HepG2 (cell line): ENCODE results near the gene PRDX2. TPM values are rescaled to one million over a fixed set of nuclear protein-coding genes. Genes with fewer than 3 reads are reported as not detected.

Experiments used
- ATAC-seq: fragments of 200-7000 bp; cut with Tn5 transposase; 3 replicates; pipeline ENCODE4 v1.9.1; 2020; ENCODE audit warnings: mild to moderate bottlenecking, moderate library complexity
- BruUV-seq: library from RNA; stranded (reverse); fragments of 400-500 nt; replicated peaks from 2 replicates; lab custom pipeline; 2021; lab: Mats Ljungman, UMichigan
- CTCF ChIA-PET: fragments of 300-600 bp; formaldehyde crosslinking; extraction: SDS; loops from one replicate; lab custom pipeline; 2021; ENCODE audit warnings: low total read pairs, inconsistent platforms, low intra/inter-chr PET ratio; lab: Yijun Ruan, JAX
- POLR2A ChIA-PET: fragments of 350-600 bp; sonication (Branson Sonifier 250); formaldehyde crosslinking; loops from one replicate; lab custom pipeline; 2020; ENCODE audit warnings: antibody characterized with exemption, inconsistent platforms; lab: Yijun Ruan, JAX
- DNase-seq: peaks from one replicate; pipeline ENCODE4 v3.0.0-alpha.2; 2015; ENCODE audit warnings: low spot score
- FAIRE-seq: peaks from 3 replicates; lab custom pipeline; 2011; peaks lifted over from hg19 to GRCh38; lab: Jason Lieb, UNC
- H2AFZ ChIP-seq: one replicate; pipeline ENCODE4 v1.6.1; 2011; ENCODE audit warnings: low read length, inconsistent platforms
- H3K27ac ChIP-seq: fragments of 300-600 bp; 3 replicates; pipeline ENCODE4 v1.8.0; 2011; ENCODE audit warnings: mixed run types, mild to moderate bottlenecking, mixed read lengths, low read length, inconsistent platforms; ENCODE audit not compliant: insufficient read depth; ENCODE audit errors: extremely low read length
- H3K27me3 ChIP-seq, 2 experiments: fragments of 200-600 bp in 1 of 2; 2 replicates in 1 of 2; 3 replicates in 1 of 2; pipeline versions ENCODE4 v1.6.0 to v1.8.0; 2011; ENCODE audit warnings: low read length in 2 of 2, mild to moderate bottlenecking in 2 of 2, moderate library complexity in 2 of 2, inconsistent platforms in 1 of 2; ENCODE audit not compliant: insufficient read depth in 2 of 2, control insufficient read depth in 1 of 2
- H3K36me3 ChIP-seq, 2 experiments: fragments of 200-600 bp in 1 of 2; replicated peaks in 1 of 2; 2 replicates in 1 of 2; 3 replicates in 1 of 2; pipeline versions ENCODE4 v1.5.1 to v1.8.0; 2011; ENCODE audit warnings: low read length in 2 of 2, inconsistent platforms in 1 of 2; ENCODE audit not compliant: insufficient read depth in 2 of 2, control insufficient read depth in 1 of 2
- H3K4me1 ChIP-seq: 2 replicates; pipeline ENCODE4 v1.5.1; 2012; ENCODE audit warnings: low read length, inconsistent platforms; ENCODE audit not compliant: insufficient read depth
- H3K4me2 ChIP-seq: 2 replicates; pipeline ENCODE4 v1.6.0; 2011; ENCODE audit warnings: low read depth, low read length, inconsistent platforms
- H3K4me3 ChIP-seq, 3 experiments: fragments of 200-600 bp in 1 of 3; sonication (generic), shearing (Covaris generic) in 1 of 3; replicated peaks in 1 of 3; 2 replicates each; pipeline ENCODE4 v1.5.1; 2011 to 2016; ENCODE audit warnings: low read length in 3 of 3, inconsistent platforms in 2 of 3, low read depth in 2 of 3, mild to moderate bottlenecking in 2 of 3, control low read depth in 1 of 3, mixed read lengths in 1 of 3; ENCODE audit not compliant: insufficient read depth in 1 of 3
- H3K79me2 ChIP-seq: one replicate; pipeline ENCODE4 v1.6.1; 2011; ENCODE audit warnings: low read length, inconsistent platforms; ENCODE audit not compliant: insufficient read depth
- H3K9ac ChIP-seq: 2 replicates; pipeline ENCODE4 v1.6.0; 2011; ENCODE audit warnings: mild to moderate bottlenecking, low read depth, low read length, inconsistent platforms; ENCODE audit not compliant: insufficient read depth
- H3K9me3 ChIP-seq: 2 replicates; pipeline ENCODE4 v1.5.1; 2012; ENCODE audit warnings: mild to moderate bottlenecking, low read length
- H4K20me1 ChIP-seq: 2 replicates; pipeline ENCODE4 v1.6.0; 2011; ENCODE audit warnings: inconsistent platforms, mild to moderate bottlenecking, low read length, moderate library complexity; ENCODE audit not compliant: insufficient read depth
- FLYWCH1 ChIP-seq: sonication (generic); formaldehyde crosslinking; IDR thresholded peaks from 2 replicates; pipeline ENCODE4 v1.8.1; 2023; ENCODE audit warnings: mild to moderate bottlenecking, missing genetic modification reagents
- KAT8 ChIP-seq: IDR thresholded peaks from 2 replicates; pipeline ENCODE4 v1.6.1; 2016; ENCODE audit warnings: missing genetic modification reagents, missing compliant biosample characterization
- MED13 ChIP-seq: sonication (generic); formaldehyde crosslinking; IDR thresholded peaks from 2 replicates; pipeline ENCODE4 v1.5.0; 2020; ENCODE audit warnings: missing genetic modification reagents
- MIER3 ChIP-seq: IDR thresholded peaks from 2 replicates; pipeline ENCODE4 v1.6.1; 2016; ENCODE audit warnings: missing compliant biosample characterization, borderline replicate concordance
- MXI1 ChIP-seq: IDR thresholded peaks from 3 replicates; pipeline ENCODE4 v1.6.1; 2012; ENCODE audit warnings: low read depth, low read length, inconsistent platforms, borderline replicate concordance
- SAFB2 ChIP-seq: sonication (generic); formaldehyde crosslinking; IDR thresholded peaks from 2 replicates; pipeline ENCODE4 v1.5.1; 2020; ENCODE audit warnings: missing genetic modification reagents, low read depth, mild to moderate bottlenecking, borderline replicate concordance
- TBX2 ChIP-seq: sonication (generic); formaldehyde crosslinking; IDR thresholded peaks from 2 replicates; pipeline ENCODE4 v1.5.0; 2020; ENCODE audit warnings: missing genetic modification reagents, mild to moderate bottlenecking, borderline replicate concordance
- ZFX ChIP-seq: sonication (generic); formaldehyde crosslinking; IDR thresholded peaks from 2 replicates; pipeline ENCODE4 v1.4.0; 2020; ENCODE audit warnings: mild to moderate bottlenecking, low read depth, missing genetic modification reagents, moderate library complexity
- ZMYM3 ChIP-seq: sonication (generic); formaldehyde crosslinking; IDR thresholded peaks from 2 replicates; pipeline ENCODE4 v1.5.1; 2020; ENCODE audit warnings: mild to moderate bottlenecking, missing genetic modification reagents
- ZNF101 ChIP-seq: sonication (generic); formaldehyde crosslinking; IDR thresholded peaks from 2 replicates; pipeline ENCODE4 v1.4.0; 2020; ENCODE audit warnings: mild to moderate bottlenecking, low read depth, missing genetic modification reagents, borderline replicate concordance
- ZNF260 ChIP-seq: sonication (generic); formaldehyde crosslinking; IDR thresholded peaks from 2 replicates; pipeline ENCODE4 v1.4.0; 2020; ENCODE audit warnings: missing genetic modification reagents, low read depth, mild to moderate bottlenecking, borderline replicate concordance
- ZNF441 ChIP-seq: sonication (generic); formaldehyde crosslinking; IDR thresholded peaks from 2 replicates; pipeline ENCODE4 v1.7.0; 2021; ENCODE audit warnings: missing genetic modification reagents, borderline replicate concordance
- ZNF703 ChIP-seq: sonication (generic); formaldehyde crosslinking; IDR thresholded peaks from 2 replicates; pipeline ENCODE4 v1.5.1; 2020; ENCODE audit warnings: missing genetic modification reagents, mild to moderate bottlenecking, moderate library complexity, borderline replicate concordance
- ZNF781 ChIP-seq: sonication (generic); formaldehyde crosslinking; IDR thresholded peaks from 2 replicates; pipeline ENCODE4 v1.5.1; 2020; ENCODE audit warnings: borderline replicate concordance, mild to moderate bottlenecking, missing genetic modification reagents; ENCODE audit errors: not compliant biosample characterization
- ZNF83 ChIP-seq: sonication (generic); formaldehyde crosslinking; IDR thresholded peaks from 2 replicates; pipeline ENCODE4 v1.4.0; 2020; ENCODE audit warnings: missing genetic modification reagents, mild to moderate bottlenecking, borderline replicate concordance
- ZSCAN31 ChIP-seq: sonication (generic); formaldehyde crosslinking; IDR thresholded peaks from 2 replicates; pipeline ENCODE4 v1.5.0; 2020; ENCODE audit warnings: low read depth, mild to moderate bottlenecking, missing genetic modification reagents
- WGBS: methylation state at CpG from one replicate; pipeline ENCODE4 v1.1.6; 2017; ENCODE audit warnings: low lambda C conversion rate; 5-methylcytosine and 5-hydroxymethylcytosine counted together
- in situ Hi-C: cut with HindIII; loops from 2 replicates; pipeline ENCODE4 v1.10.0; 2017; ENCODE audit warnings: low pct_unique_long_range_greater_than_20kb; ENCODE audit not compliant: extremely low pct_ligation_motif_present
- intact Hi-C: fragments of 100-400 bp; cut with micrococcal nuclease; formaldehyde crosslinking; loops from one replicate; pipeline ENCODE4 v1.10.0; 2022; ENCODE audit not compliant: unreplicated experiment
- polyA plus RNA-seq, 8 experiments: library from polyadenylated mRNA; depleted of rRNA in 3 of 8; stranded (reverse) in 7 of 8; unstranded in 1 of 8; fragments of >200 nt; fragmentation: Illumina TruSeq in 4 of 8; extraction: Trizol in 4 of 8; gene quantifications; 2 replicates each; pipeline versions ENCODE4 v1.2.1 to v1.2.3, GENCODE V29; 2011 to 2016; ENCODE audit warnings: low read depth in 4 of 8, missing spikeins in 1 of 8, mixed read lengths in 1 of 8; ENCODE audit not compliant: insufficient read depth in 1 of 8
- total RNA-seq, 5 experiments: library from RNA; depleted of rRNA; stranded (reverse); fragments of >200 nt; fragmentation: Illumina TruSeq; extraction: Trizol; gene quantifications; 2 replicates each; pipeline ENCODE4 v1.2.3, GENCODE V29; 2016; ENCODE audit warnings: low read depth in 1 of 5
- TF ChIP-seq, protein P1 (sequence below): sonication (generic); formaldehyde crosslinking; IDR thresholded peaks from 2 replicates; pipeline ENCODE4 v1.5.0; 2020; ENCODE audit warnings: missing genetic modification reagents

PRDX2 gene
- total and polyA plus RNA-seq, 2 of the 13 experiments (the other 11 are each of a cell fraction or from before 2014, with no cell fraction given), result 218 to 381 TPM

DNA sequence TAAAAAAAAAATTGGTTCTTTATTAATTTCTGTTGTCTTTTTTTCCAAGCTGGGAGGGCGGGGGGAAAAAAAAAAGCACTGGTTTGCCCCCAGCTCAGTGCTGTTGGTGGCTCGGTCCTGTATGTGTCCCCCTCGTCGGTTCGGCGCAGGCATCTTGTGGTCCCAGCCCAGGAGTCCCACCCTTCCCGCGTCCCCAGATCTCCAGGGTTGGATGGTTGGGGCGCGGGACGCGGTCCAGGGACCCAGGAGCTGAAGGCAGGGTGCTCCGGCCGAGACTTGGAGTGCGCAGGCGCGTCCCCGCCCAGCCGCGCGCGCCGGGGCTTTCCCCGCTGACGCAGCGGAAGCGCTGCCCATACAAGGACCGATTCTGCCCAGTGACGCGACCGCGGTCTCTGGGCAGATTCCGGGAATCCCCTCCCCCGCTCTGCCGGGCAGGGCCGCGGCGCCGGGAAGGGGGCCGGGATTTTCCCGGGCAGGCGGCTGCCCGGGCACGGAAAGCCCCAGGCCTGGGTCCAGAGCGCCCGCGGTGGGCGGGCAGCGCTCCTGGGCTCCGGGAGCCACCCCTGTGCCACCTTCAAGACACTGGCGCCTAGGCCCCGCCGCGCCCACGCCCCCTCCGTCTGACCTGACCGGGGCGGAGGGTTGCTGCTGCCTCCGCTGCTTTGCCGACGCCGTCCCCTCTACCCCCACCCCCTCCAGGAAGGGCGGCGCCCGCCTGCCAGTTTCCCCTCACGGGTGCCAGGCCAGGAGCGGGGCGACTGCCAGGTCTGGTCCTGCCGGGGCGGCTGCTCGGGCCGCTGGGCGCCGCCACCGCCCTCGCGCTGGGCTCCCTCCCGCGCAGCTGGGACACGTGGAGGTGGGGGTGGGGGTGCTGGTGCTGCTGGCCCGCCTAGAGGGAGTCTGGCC is 8.1 kb downstream of the PRDX2 start (continued):
- TF ChIP-seq ZNF781 (CRISPR knock-in tag) (no peak), ZSCAN31 (no peak), MXI1 (peak; percentile 58; the same call in 1 of the 3 replicates), MED13 (CRISPR knock-in tag) (peak; percentile 28; the same call in 1 of the 2 replicates)
- TF ChIP-seq, protein P1, sequence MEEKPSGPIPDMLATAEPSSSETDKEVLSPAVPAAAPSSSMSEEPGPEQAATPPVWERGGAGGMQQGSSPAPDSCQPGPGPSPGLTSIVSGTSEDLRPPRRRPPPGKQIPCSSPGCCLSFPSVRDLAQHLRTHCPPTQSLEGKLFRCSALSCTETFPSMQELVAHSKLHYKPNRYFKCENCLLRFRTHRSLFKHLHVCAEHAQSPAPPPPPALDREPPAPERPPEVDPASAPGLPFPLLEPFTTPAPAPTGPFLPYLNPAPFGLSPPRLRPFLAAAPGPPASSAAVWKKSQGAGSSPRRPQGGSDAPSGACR (CRISPR knock-in tag), result no peak; the same call in 1 of the 2 replicates

DNA sequence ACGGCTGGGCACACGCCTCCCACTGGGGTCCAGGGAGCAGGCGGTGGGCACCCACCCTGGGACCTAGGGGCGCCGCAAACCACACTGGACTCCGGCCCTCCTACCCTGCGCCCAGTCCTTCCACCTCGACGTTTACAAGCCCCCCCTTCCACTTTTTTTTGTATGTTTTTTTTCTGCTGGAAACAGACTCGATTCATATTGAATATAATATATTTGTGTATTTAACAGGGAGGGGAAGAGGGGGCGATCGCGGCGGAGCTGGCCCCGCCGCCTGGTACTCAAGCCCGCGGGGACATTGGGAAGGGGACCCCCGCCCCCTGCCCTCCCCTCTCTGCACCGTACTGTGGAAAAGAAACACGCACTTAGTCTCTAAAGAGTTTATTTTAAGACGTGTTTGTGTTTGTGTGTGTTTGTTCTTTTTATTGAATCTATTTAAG is 8.7 kb downstream of the PRDX2 start:
- peak overlapping the region; percentile 99 for H3K4me2 ChIP-seq
- H2AFZ ChIP-seq, result no peak overlapping the region
- ATAC-seq, result no peak; the same call in 2 of the 3 replicates
- FAIRE-seq, result no peak
- DNase-seq, result no peak
- H3K79me2 ChIP-seq, result peaks cover 8% of the 10 kb centered on the region
- H3K27me3 ChIP-seq, result no peaks in the 10 kb centered on the region
- POLR2A ChIA-PET, result interaction anchor here (0.9 to 3.9 kb wide), 15 partner anchors 8 to 124 kb away, joined by 3 to 124 read pairs (median 14); partner anchors contain the start of genes DHPS, GCDH, GET3 and HOOK2
- in situ Hi-C loops, result no loop called here
- peak overlapping the region; percentile 89 for H3K9ac ChIP-seq
- peaks cover 49% of the 10 kb centered on the region for H3K4me1 ChIP-seq
- H3K4me3 ChIP-seq, result peak overlapping the region; percentile 77 to 87 (median 78)
- peak overlapping the region; percentile 81 for H3K27ac ChIP-seq
- no peaks in the 10 kb centered on the region for H3K9me3 ChIP-seq
- intact Hi-C loops, result no loop called here
- H4K20me1 ChIP-seq, result no peaks in the 10 kb centered on the region
- 3% methylated on average over 20 of the region's 22 CpGs for WGBS
- BruUV-seq, result TSS peak; percentile 53
- CTCF ChIA-PET, result interaction anchor here (1.0 to 2.6 kb wide), 3 partner anchors 15 to 35 kb away, joined by 3 to 6 read pairs (median 3); partner anchors contain the start of gene HOOK2
- H3K36me3 ChIP-seq, result 0 out of 5 replicates have a peak, but pooled peaks cover 0 to 1% of the 10 kb centered on the region in 2 experiments
- TF ChIP-seq TBX2 (CRISPR knock-in tag) (0 out of 2 replicates have a peak, but pooled peaks have one; percentile 0), ZNF703 (CRISPR knock-in tag) (no peak), ZNF260 (CRISPR knock-in tag) (no peak), ZNF441 (CRISPR knock-in tag) (0 out of 2 replicates have a peak, but pooled peaks have one; percentile 8), ZNF83 (CRISPR knock-in tag) (0 out of 2 replicates have a peak, but pooled peaks have one; percentile 7), ZMYM3 (CRISPR knock-in tag) (0 out of 2 replicates have a peak, but pooled peaks have one; percentile 5), KAT8 (CRISPR knock-in tag) (no peak), ZFX (CRISPR knock-in tag) (no peak), SAFB2 (CRISPR knock-in tag) (peak; percentile 10; the same call in 1 of the 2 replicates), MIER3 (CRISPR knock-in tag) (0 out of 2 replicates have a peak, but pooled peaks have one; percentile 0), FLYWCH1 (CRISPR knock-in tag) (no peak), ZNF101 (CRISPR knock-in tag) (no peak)
